ENCODE measurements around the gene RNF103.

DNA sequence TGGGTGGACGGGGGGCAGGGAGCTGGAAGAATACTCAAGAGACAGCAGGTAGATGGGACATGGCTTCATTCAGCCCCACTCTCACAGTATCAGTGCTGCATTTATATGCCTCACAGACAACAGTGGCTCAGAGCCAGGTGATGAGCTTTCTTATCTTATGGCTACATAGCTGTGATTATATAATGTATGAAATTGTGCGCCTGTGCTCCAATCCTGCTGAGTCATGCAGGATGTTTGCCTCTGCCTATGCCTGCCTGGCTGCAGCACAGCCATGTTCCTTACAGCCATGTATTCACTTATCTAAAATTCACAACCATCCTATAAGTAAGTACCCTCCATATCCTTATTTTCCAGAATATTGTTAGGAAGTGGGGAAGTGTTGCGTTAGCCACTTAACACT lies 37.7 kb upstream of the RNF103 start:
- TF ChIP-seq, protein P1, sequence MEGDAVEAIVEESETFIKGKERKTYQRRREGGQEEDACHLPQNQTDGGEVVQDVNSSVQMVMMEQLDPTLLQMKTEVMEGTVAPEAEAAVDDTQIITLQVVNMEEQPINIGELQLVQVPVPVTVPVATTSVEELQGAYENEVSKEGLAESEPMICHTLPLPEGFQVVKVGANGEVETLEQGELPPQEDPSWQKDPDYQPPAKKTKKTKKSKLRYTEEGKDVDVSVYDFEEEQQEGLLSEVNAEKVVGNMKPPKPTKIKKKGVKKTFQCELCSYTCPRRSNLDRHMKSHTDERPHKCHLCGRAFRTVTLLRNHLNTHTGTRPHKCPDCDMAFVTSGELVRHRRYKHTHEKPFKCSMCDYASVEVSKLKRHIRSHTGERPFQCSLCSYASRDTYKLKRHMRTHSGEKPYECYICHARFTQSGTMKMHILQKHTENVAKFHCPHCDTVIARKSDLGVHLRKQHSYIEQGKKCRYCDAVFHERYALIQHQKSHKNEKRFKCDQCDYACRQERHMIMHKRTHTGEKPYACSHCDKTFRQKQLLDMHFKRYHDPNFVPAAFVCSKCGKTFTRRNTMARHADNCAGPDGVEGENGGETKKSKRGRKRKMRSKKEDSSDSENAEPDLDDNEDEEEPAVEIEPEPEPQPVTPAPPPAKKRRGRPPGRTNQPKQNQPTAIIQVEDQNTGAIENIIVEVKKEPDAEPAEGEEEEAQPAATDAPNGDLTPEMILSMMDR (IDR thresholded peaks at IDR 0.05), result no peak
- no peak for TF ChIP-seq POLR2A (IDR thresholded peaks at IDR 0.05)
